ENCODE measurements around the gene CA10.

The CA10 gene

DNA sequence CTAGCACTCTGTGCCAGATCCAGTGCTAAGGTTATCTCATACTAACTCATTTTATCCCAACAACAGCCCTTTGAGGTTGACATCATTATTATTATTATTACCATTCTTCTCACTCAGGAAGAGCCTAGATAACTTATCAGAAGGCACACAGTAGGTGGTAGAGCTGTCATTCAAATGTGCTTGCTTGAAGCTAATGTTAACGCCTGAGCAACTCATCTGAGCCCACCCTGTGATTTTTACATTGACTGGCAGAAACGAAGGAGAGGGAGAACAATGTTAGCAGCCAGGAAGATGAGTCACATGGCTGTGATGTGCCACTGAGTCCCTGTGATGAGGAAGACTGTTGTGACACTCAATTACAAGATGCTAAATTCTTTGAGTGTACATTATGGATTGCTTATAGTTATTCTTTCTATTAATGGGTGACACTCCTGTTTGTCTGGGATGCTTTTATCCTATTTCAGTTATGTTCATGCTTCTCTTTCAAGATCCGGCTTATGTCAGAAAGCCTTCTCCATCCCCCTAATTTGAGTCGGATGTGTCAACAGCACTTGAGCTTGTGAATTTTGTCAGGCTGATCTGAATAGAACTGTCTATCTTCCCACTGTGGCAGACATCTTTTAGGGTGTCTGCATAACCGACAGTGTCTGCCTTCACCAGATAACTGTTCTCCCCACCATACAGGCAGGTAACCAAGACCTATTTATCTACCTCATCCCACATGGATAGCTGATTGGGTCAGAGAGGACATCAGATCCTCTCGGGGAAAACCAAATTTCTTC lies 426.4 kb downstream of the CA10 start:
- DNase-seq (ENCODE audit: low read depth in 2 of 2): no peak

GRCh38 chr17:51730303-51731050 lies 428.0 kb downstream of the CA10 start:
- peak in 1 of 2 experiments; percentile 1 for DNase-seq (ENCODE audit: low read depth in 2 of 2)

- DNase-seq (ENCODE audit: low read depth in 2 of 2): no peak
Observed at GRCh38 chr17:51725185-51725584, 433.3 kb downstream of the CA10 start.

GRCh38 chr17:51724043-51724580 lies 434.4 kb downstream of the CA10 start:
- DNase-seq (ENCODE audit: low read depth in 2 of 2): no peak

- DNase-seq (ENCODE audit: low read depth in 2 of 2): no peak
Observed at GRCh38 chr17:51722994-51723393, 435.5 kb downstream of the CA10 start.

DNA sequence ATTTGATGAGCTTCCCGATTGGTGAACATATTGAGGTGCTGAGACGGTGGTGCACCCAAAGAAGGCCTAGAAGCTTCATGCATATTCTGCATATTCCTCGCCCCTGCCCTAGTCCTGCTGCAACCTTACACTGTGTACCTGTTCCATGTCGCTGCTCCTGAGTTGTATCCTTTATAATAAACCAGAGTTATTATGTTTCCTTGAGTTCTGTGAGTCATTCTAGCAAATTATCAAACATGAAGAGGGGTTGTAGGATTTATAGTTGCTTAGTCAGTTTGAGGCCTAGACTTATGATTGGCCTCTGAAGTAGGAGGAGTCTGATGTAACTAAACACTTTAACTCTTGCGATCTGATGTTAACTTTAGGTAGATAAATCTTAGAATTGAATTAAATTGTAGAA lies 436.8 kb downstream of the CA10 start:
- no peak for DNase-seq (ENCODE audit: low read depth in 2 of 2)

DNA sequence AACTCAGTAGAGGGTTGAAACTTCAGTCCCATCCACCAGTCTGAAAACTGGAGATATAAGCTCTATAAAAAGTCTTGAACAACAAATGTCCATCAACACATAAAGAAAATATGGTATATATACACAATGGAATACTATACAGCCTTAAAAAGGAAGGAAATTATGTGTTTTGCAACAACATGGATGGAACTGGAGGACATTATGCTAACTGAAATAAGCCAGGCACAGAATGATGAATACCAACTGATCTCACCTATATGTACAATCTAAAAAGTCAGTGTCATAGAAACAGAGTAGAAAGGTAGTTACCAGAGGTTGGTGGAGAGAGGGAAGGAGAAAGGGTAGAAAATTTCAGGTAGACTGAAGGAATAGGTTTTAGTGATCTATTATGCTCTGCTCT lies 438.1 kb downstream of the CA10 start:
- DNase-seq (ENCODE audit: low read depth in 2 of 2): no peak

DNA sequence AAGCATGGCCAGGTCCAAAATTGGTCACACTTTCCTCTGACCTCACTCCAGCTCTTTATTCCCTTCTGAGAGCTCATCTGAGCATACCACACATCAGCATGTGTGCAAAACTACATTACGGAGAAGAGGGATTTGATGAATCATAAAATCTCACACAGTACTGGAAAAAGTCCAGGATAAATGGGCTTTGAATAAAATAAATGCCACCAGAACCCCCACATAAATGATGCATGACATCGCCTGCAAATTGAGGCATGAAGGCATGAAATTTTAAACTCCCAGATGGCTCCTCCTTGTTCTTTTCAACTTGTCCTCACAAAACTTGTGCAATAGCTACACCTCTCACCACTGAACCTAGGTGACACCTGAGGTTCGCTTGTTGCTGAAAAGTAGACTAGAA lies 439.5 kb downstream of the CA10 start:
- no peak for DNase-seq (ENCODE audit: low read depth in 2 of 2)

DNA sequence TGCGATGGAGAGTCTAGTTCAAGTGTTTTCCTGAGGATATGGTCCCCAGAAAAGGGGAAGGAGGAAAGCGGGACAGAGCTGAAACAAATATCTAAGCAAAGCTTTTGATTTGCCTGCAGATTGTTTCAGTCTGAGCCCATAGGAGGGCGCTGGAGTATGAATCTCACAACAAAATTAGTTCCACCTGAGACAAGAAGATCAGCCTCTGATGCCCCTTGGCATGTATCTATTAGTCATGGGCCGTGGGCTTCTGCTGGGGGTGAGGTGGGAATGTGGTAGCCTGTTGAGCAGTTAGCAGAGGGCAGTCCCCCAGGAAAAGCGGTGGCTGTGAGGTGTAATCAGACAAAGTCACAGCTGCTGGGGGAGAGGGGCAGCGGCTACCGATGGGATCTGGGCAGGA lies 446.9 kb downstream of the CA10 start:
- DNase-seq (ENCODE audit: low read depth in 2 of 2): no peak

- DNase-seq (ENCODE audit: low read depth in 2 of 2): no peak
Observed at GRCh38 chr17:51710634-51710979, 447.9 kb downstream of the CA10 start.

- DNase-seq (ENCODE audit: low read depth in 2 of 2): no peak
Observed at GRCh38 chr17:51709694-51710633, 448.6 kb downstream of the CA10 start.

DNA sequence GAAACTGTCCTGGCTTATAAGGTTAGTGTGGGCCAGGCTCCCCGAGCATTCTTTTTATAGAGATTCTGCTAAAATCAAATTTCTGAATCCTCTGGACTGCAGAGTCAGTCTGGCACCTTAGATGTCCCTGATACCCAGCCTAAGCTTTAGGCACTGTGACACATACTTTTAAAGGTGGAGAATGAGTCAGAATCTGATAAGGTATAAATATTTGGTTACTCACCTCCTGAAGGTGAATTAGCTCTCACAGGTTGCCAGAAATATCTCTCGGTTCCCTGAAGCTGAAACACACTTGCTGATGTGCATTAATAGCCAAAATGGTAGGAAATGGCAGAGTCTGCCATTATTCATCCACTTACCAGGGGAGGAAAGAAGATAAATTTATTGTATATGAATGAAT lies 451.3 kb downstream of the CA10 start:
- no peak for DNase-seq (ENCODE audit: low read depth in 2 of 2)

- no peak for DNase-seq (ENCODE audit: low read depth in 2 of 2)
Observed at GRCh38 chr17:51706093-51706492, 452.4 kb downstream of the CA10 start.

GRCh38 chr17:51703361-51704341 lies 454.9 kb downstream of the CA10 start:
- DNase-seq (ENCODE audit: low read depth in 2 of 2): peak in 1 of 2 experiments; percentile 1

DNA sequence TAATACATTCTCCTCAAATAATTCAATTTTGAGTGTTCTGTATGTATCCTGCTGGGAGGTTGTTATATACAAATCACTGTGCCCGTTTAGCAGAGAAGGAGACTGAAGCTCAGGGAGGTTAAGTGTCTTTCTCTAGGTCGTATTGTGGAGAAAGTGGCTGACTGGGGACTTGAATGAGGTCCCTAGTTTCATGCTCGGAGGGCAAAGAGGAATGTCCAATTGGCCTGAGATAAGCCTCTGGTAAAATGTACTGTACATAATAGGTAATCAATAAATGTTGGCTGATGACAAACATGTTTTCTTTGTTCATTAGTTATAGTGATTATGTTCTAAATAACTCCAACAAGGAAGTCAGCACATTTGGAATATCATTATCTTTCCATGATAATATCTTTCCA lies 455.6 kb downstream of the CA10 start:
- DNase-seq (ENCODE audit: low read depth in 2 of 2): no peak

DNA sequence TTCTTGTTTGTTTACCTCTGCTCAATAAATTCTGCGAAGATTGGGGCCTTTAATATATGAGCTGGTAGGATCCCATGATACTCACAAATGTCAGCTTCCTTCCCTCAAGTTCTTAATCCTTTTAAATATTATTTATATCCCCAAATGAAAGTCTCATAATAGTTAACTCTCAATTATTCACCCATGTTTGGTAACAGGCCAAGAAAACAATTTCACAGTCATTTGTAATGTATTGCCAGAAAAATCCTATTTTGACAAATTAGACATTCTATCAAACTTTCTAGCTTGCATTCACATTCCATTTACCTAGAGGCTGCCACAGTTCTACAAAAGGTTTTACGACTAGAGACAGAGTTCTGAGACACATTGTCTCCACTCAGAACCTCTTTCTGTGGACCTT lies 457.0 kb downstream of the CA10 start:
- no peak for DNase-seq (ENCODE audit: low read depth in 2 of 2)

GRCh38 chr17:51700011-51700760 lies 458.3 kb downstream of the CA10 start:
- no peak for DNase-seq (ENCODE audit: low read depth in 2 of 2)

- DNase-seq (ENCODE audit: low read depth in 2 of 2): no peak
Observed at GRCh38 chr17:51699303-51699702, 459.2 kb downstream of the CA10 start.

DNA sequence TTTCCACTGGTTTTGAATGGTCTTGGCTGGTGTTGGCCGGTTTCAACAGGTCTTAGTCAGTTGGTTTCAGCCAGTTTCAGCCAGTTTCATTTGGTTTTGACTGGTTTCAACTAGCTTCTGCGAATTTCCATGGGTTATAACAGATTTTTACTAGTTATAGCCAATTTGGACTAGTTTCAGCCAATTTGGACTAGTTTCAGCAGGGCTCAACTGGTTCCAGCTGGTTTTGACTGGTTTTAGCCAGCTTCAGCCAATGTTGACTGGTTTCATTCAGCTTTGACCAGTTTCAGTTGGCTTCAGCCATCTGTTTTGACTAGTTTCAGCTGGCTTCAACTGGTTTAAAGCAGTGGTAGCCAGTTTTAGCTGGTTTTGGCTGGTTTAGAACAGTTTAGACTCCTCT lies 465.6 kb downstream of the CA10 start:
- no peak for DNase-seq (ENCODE audit: low read depth in 2 of 2)

DNA sequence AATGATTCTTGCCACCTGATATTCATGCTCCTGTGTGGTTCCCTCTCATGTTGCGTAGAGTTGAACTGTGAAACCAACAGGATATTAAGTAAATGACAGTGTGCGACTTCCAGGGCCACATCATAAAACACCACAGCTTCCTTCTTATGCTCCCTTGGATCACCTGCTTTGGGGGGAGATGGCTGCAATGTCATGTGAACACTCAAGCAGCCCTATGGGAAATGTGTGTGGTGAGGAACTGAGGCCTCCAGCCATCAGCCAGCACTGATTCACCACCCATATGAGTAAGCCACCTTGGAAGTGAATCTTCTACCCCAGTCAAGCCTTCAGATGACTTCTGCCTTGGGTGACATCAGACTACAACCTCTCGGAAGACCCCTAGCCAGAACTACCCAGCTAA lies 470.6 kb downstream of the CA10 start:
- no peak for DNase-seq (ENCODE audit: low read depth in 2 of 2)
